Measurements from ENCODE around the gene RICTOR. TPM values are rescaled to one million over a fixed set of nuclear protein-coding genes. Genes with fewer than 3 reads are reported as not detected.

The RICTOR gene
- total RNA-seq, 1 experiment from 2014 or later: 19.6 TPM

DNA sequence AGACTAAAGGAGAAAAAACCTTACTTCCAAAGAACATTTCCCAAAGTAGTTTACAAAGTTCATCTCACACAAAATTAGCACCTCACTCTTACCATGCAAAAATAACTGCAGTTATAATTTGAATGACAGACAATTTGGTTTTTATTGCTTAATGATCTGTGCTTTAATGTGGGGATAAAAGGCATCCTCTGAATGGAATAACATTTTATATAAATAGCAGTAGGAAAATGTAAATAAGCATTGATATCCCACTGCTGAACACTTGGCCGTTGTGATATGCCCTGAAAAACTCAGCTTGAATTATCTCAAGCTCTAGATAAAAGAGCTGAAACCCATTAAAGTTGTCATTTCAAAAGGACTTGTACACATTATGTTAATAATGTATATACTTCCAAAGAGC lies 135.2 kb downstream of the RICTOR start:
- DNase-seq (ENCODE audit: low read depth): no peak

GRCh38 chr5:38938424-38938823 lies 135.8 kb downstream of the RICTOR start:
- no peak for DNase-seq (ENCODE audit: low read depth)

GRCh38 chr5:38936269-38936668 lies 137.9 kb downstream of the RICTOR start:
- no peak for DNase-seq (ENCODE audit: low read depth)

DNA sequence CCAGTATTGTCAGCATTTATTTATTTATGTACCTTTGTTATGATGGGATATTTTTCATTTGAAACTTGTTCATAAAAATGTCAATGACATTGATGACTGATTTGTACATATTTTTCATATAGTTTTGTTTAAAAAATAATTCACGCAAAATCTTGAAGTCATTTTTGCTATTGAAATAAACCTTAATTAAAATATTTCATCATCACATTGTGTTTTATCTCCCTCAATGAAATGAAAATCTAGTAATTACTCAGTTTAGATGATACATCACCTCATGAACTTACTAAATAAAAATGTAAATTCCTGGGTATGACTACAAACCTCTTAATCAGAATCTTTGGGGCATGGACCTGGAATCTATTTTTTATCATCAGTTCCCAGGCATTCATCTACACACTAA lies 138.8 kb downstream of the RICTOR start:
- DNase-seq (ENCODE audit: low read depth): no peak

DNA sequence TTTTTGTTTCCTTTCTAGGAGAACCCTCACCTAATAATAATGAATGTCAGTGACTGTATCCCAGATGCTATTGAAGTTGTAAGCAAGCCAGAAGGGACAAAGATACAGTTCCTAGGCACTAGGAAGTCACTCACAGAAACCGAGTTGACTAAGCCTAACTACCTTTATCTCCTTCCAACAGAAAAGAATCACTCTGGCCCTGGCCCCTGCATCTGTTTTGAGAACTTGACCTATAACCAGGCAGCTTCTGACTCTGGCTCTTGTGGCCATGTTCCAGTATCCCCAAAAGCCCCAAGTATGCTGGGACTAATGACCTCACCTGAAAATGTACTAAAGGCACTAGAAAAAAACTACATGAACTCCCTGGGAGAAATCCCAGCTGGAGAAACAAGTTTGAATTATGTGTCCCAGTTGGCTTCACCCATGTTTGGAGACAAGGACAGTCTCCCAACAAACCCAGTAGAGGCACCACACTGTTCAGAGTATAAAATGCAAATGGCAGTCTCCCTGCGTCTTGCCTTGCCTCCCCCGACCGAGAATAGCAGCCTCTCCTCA lies 141.3 kb downstream of the RICTOR start:
- no peak for DNase-seq (ENCODE audit: low read depth)

DNA sequence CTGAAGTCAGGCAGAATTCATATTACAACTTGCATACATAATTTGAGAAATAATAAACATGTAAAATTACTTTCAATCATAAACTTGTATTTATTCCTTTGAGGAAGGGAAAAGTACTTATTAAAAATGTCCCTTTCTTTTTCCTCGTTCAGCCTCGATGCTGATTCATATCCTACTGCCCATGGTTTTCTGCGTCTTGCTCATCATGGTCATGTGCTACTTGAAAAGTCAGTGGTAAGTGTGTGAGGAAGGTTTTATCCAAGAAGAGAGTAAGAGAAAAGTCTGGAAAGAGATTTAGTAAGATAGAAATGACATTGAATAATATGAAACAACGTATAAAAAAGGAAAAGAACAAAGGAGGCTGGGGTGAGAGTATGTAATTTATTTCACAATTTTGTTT lies 142.5 kb downstream of the RICTOR start:
- peak; percentile 24 for DNase-seq (ENCODE audit: low read depth)

DNA sequence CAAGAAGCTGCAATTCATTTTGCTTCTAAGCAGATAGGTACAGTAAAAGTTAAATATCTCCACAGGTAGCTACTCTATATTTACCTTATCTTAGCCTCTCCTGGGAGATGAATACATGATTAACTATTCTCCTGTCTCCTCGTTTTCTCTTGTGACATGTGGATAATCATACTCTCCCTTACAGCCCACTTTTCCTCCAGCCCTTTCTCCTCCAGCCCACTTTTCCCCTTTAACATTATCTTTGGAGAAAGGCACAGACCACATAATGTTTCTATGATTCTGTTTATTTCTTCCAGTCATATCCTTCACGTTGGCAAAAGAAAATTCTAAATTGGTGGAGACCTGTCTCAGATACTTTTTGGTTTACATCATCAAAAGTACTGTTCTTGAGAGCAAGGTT lies 144.4 kb downstream of the RICTOR start:
- DNase-seq (ENCODE audit: low read depth): no peak

DNA sequence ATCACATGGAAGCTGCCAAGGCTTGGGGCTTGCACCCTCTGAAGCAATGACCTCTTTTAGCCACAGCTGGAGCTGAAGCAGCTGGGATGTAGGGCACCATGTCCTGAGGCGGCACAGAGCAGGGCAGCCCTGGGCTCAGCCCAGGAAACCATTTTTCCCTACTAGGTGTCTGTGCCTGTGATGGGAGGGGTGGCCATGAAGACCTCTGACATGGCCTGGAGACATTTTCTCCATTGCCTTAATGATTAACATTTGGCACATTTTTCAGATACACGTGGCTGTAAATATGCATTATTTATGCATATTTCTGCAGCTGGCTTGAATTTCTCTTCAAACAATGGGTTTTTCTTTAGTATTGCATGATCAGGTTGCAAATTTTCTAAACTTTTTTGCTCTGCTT lies 146.7 kb downstream of the RICTOR start:
- DNase-seq (ENCODE audit: low read depth): no peak

DNA sequence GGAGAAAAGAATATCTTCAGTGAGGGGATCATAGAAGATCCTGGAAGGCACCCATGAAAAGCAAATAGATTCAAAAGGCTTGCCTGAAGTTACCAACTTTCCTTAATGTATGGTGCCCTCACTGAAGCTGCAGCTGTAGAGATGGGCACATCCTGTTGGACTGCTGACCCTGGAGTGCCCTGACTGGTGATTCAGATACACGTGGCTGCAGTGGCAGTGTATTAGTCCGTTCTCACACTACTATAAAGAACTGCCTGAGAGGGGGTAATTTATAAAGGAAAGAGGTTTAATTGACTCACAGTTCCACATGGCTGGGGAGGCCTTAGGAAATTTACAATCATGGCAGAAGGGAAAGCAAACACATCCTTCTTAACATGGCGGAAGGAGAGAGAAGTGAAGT lies 148.1 kb downstream of the RICTOR start:
- peak; percentile 78 for DNase-seq (ENCODE audit: low read depth)

GRCh38 chr5:38925154-38925925 lies 148.9 kb downstream of the RICTOR start:
- peak; percentile 56 for DNase-seq (ENCODE audit: low read depth)

- no peak for DNase-seq (ENCODE audit: low read depth)
Measured at GRCh38 chr5:38923661-38924451, 150.3 kb downstream of the RICTOR start.

GRCh38 chr5:38922199-38922598 lies 152.0 kb downstream of the RICTOR start:
- DNase-seq (ENCODE audit: low read depth): peak; percentile 45

- DNase-seq (ENCODE audit: low read depth): peak; percentile 4
Measured at GRCh38 chr5:38921174-38921573, 153.0 kb downstream of the RICTOR start.

GRCh38 chr5:38916802-38917201 lies 157.4 kb downstream of the RICTOR start:
- DNase-seq (ENCODE audit: low read depth): no peak

GRCh38 chr5:38913714-38914113 lies 160.5 kb downstream of the RICTOR start:
- no peak for DNase-seq (ENCODE audit: low read depth)

DNA sequence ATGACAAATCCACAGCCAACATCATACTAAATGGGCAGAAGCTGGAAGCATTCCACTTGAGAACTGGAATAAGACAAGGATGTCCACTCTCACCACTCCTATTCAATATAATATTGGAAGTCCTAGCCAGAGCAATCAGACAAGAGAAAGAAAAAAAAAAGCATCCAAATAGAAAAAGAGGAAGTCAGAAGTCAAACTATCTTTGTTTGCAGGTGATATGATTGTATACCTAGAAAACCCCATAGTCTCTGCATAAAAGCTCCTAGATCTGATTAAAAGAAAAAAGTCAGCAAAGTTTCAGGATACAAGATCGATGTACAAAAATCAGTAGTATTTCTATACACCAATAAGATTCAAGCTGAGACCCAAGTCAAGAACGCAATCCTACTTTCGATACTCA lies 162.3 kb downstream of the RICTOR start:
- DNase-seq (ENCODE audit: low read depth): no peak

DNA sequence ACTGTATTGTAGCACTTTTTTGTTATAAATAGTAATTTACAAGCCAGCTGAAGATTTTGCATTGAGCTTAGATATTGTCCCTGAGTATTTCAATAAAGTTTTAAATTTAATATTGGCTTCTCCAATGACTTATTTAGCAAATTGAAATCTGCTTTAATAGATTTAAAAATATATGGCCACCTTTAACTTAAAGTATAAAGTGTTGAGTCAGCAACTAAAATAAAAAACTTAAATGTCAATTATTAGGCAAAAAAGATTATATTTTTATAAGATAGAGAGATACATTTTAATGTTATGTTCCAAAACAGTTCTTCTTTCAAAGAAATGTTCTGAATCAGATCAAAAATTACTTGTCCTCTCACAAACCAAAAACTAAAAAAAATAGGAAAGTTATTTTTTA lies 167.7 kb downstream of the RICTOR start:
- no peak for DNase-seq (ENCODE audit: low read depth)

- DNase-seq (ENCODE audit: low read depth): no peak
Measured at GRCh38 chr5:38905516-38905915, 168.7 kb downstream of the RICTOR start.

DNA sequence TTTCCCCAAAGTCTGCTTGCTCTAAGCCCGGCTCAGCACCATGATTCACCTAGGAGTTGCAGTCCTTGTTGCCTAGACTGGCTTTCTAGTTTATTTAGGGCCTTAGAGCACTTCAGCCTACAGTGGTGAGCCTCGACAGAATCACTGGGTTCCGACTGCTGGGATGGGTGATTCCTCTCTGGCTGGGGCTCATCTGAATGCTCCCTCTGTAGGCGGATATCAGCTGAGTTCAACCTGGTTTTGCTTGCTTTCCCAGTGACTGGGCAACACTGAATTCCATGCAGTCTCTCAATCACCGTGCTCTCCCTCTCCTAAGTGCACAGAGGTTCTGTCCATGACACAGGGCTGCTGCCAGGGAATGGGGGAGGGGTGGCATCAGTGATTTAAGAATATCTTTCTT lies 174.3 kb downstream of the RICTOR start:
- DNase-seq (ENCODE audit: low read depth): no peak

GRCh38 chr5:38896760-38897159 lies 177.4 kb downstream of the RICTOR start:
- DNase-seq (ENCODE audit: low read depth): no peak

- no peak for DNase-seq (ENCODE audit: low read depth)
Measured at GRCh38 chr5:38892363-38892762, 181.8 kb downstream of the RICTOR start.

GRCh38 chr5:38891563-38891962 lies 182.6 kb downstream of the RICTOR start:
- DNase-seq (ENCODE audit: low read depth): no peak

- DNase-seq (ENCODE audit: low read depth): no peak
Measured at GRCh38 chr5:38889424-38889823, 184.8 kb downstream of the RICTOR start.
